CD8-positive, alpha-beta memory T cell (primary cell): ENCODE results near the gene POPDC3. TPM values are rescaled to one million over a fixed set of nuclear protein-coding genes. Genes with fewer than 3 reads are reported as not detected.

ENCODE experiments used
- CTCF ChIA-PET: fragments of 350-600 bp; sonication (Branson Sonifier 250); formaldehyde crosslinking; loops from one replicate; lab custom pipeline; 2021; ENCODE audit warnings: antibody characterized with exemption; lab: Charles Lee
- POLR2A ChIA-PET: fragments of 350-600 bp; sonication (Branson Sonifier 250); formaldehyde crosslinking; loops from one replicate; lab custom pipeline; 2021; ENCODE audit warnings: antibody characterized with exemption; lab: Charles Lee
- DNase-seq, 5 donors: peaks; one replicate each; pipeline versions ENCODE4 v3.0.0 to v3.0.0-alpha.2; 2020 to 2022; ENCODE audit warnings: mixed read lengths in 1 of 5
- H3K27ac ChIP-seq: one replicate; pipeline ENCODE4 v1.7.0; 2013; ENCODE audit warnings: low read depth, mild to moderate bottlenecking, low read length, moderate library complexity
- H3K27me3 ChIP-seq: 2 replicates; pipeline ENCODE4 v1.7.0; 2013; ENCODE audit warnings: low read length, mild to moderate bottlenecking; ENCODE audit not compliant: insufficient read depth, poor library complexity, severe bottlenecking
- H3K36me3 ChIP-seq: 2 replicates; pipeline ENCODE4 v1.7.0; 2013; ENCODE audit warnings: mild to moderate bottlenecking, low read length, moderate library complexity; ENCODE audit not compliant: insufficient read depth
- H3K4me1 ChIP-seq: 2 replicates; pipeline ENCODE4 v1.7.0; 2013; ENCODE audit warnings: mild to moderate bottlenecking, low read length, moderate library complexity; ENCODE audit not compliant: insufficient read depth
- H3K4me3 ChIP-seq: 2 replicates; pipeline ENCODE4 v1.7.0; 2013; ENCODE audit warnings: mild to moderate bottlenecking, low read length
- H3K9me3 ChIP-seq: 2 replicates; pipeline ENCODE4 v1.7.0; 2013; ENCODE audit warnings: mild to moderate bottlenecking, low read length
- H3K27ac Mint-ChIP-seq, 8 donors: one replicate each; pipeline ENCODE4 v1.8.0; 2020 to 2021; ENCODE audit warnings: mixed read lengths in 8 of 8, mild to moderate bottlenecking in 6 of 8, inconsistent platforms in 3 of 8, moderate library complexity in 3 of 8
- H3K27me3 Mint-ChIP-seq, 2 donors: one replicate each; pipeline ENCODE4 v1.8.0; 2020 to 2021; ENCODE audit warnings: mixed read lengths in 2 of 2, mild to moderate bottlenecking in 1 of 2, moderate library complexity in 1 of 2
- H3K36me3 Mint-ChIP-seq, 3 donors: one replicate each; pipeline ENCODE4 v1.8.0; 2020 to 2021; ENCODE audit warnings: mixed read lengths in 3 of 3, inconsistent platforms in 1 of 3, mild to moderate bottlenecking in 1 of 3
- H3K4me1 Mint-ChIP-seq, 3 donors: one replicate each; pipeline ENCODE4 v1.8.0; 2020 to 2021; ENCODE audit warnings: mixed read lengths in 3 of 3, inconsistent platforms in 1 of 3, mild to moderate bottlenecking in 1 of 3
- H3K4me3 Mint-ChIP-seq, 7 donors: one replicate each; pipeline ENCODE4 v1.8.0; 2020 to 2021; ENCODE audit warnings: mixed read lengths in 7 of 7, mild to moderate bottlenecking in 6 of 7, moderate library complexity in 4 of 7, inconsistent platforms in 2 of 7
- H3K9me3 Mint-ChIP-seq, 5 donors: one replicate each; pipeline ENCODE4 v1.8.0; 2020 to 2022; ENCODE audit warnings: mixed read lengths in 5 of 5, mild to moderate bottlenecking in 3 of 5, moderate library complexity in 2 of 5, inconsistent platforms in 1 of 5
- polyA plus RNA-seq: library from polyadenylated mRNA; unstranded; fragments of 300-500 nt; fragmentation: Illumina TruSeq; gene quantifications from one replicate; pipeline ENCODE4 v1.2.3, GENCODE V29; 2021
- total RNA-seq, 2 experiments: library from RNA; stranded (reverse); gene quantifications; one replicate each; pipeline ENCODE4 v1.2.3, GENCODE V29; 2021

POPDC3 gene
- total and polyA plus RNA-seq, 3 experiments from 2014 or later = not detected

DNA sequence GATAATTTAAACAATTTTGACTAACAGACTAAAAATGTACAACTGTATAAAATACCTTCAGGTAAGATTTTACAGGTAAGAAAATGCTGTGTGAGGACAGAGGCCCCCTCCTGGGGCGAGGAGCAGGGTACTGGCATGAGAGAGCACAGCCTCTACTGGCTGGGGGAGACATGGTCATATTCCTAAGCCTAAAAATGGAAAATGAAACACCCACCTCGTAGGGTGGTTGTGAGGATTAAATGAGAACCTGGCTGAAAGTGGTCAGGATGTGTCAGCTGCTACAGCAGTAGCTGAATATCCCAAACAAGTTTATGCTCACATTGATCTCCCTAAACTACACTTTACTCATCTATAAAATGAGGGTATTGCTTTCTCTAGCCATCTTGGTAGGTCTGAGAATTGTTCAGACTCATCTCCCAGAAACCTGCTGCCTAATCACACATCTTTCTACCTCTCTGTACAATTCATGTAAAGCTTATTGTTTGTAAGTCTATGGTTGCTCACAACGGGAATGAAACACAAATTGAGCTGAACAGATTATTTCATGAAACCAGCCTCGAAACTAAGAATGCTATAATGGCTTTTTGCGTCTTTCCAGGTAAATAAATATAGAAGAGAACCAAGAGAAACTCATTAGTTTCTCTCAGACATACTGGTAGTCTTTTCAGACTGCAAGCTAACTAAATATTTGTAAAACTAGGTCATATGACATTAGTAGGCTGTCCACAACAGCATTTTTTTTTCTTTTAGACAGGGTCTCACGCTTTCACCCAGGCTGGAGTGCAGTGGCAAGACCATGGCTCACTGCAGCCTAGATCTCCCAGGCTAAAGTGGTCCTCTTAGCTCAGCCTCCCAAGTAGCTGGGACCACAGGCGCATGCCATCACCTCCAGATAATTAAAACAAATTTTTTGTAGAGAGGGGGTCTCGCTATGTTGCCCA lies 69.6 kb downstream of the POPDC3 start:
- no peak overlapping the region for H3K27ac ChIP-seq
- Mint-ChIP-seq H3K4me1 (no peaks in the 10 kb centered on the region), H3K36me3 (no peaks in the 10 kb centered on the region), H3K27me3 (peaks cover 0 to 14% of the 10 kb centered on the region in 2 donors), H3K9me3 (no peaks in the 10 kb centered on the region), H3K27ac (no peak overlapping the region), H3K4me3 (no peak overlapping the region)
- H3K9me3 ChIP-seq = no peaks in the 10 kb centered on the region
- H3K4me3 ChIP-seq = no peak overlapping the region
- CTCF ChIA-PET = no interaction called here
- H3K36me3 ChIP-seq = no peaks in the 10 kb centered on the region
- no peak for DNase-seq
- no peaks in the 10 kb centered on the region for H3K4me1 ChIP-seq
- no peaks in the 10 kb centered on the region for H3K27me3 ChIP-seq
- POLR2A ChIA-PET = no interaction called here

DNA sequence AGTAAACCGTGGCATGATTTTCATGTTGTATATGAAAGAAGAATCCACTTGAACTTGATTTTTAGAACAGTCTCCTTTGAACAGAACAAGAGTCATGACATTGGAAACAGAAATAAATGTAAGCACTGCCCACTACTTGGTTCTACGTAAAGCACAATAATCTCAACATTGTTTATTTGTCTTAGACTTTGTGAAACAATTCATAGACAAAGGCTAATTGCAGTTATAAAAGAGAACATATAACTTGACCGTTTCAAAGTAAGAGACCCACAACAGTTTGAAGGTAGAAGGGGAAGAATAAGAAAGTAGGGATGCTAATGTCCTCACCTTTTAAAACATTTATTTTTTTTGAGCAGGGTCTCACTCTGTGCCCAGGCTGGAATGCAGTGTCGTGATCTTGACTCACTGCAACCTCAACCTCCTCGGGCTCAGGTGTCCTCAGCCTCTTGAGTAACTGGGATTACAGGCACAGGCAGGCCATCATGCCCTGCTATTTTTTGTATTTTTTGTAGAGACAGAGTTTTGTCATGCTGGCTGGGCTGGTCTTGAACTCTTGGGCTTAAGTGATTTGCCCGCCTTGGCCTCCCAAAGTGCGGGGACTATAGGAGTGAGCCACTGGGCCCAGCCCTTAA lies 71.1 kb downstream of the POPDC3 start:
- POLR2A ChIA-PET = no interaction called here
- no peak overlapping the region for H3K4me3 ChIP-seq
- H3K36me3 ChIP-seq = no peaks in the 10 kb centered on the region
- no peaks in the 10 kb centered on the region for H3K27me3 ChIP-seq
- H3K4me1 ChIP-seq = no peaks in the 10 kb centered on the region
- no peak overlapping the region for H3K4me3 Mint-ChIP-seq
- no peak for DNase-seq
- H3K27me3 Mint-ChIP-seq = peaks cover 0 to 10% of the 10 kb centered on the region in 2 donors
- H3K27ac Mint-ChIP-seq = no peak overlapping the region
- no peaks in the 10 kb centered on the region for H3K9me3 Mint-ChIP-seq
- no peaks in the 10 kb centered on the region for H3K36me3 Mint-ChIP-seq
- CTCF ChIA-PET = no interaction called here
- no peaks in the 10 kb centered on the region for H3K9me3 ChIP-seq
- no peaks in the 10 kb centered on the region for H3K4me1 Mint-ChIP-seq
- H3K27ac ChIP-seq = no peak overlapping the region

Other genes with a start within 250 kb of the POPDC3 start
- not detected for gene LIN28B, start 222.9 kb downstream of the POPDC3 start, total RNA-seq
- gene LIN28B, start 222.9 kb downstream of the POPDC3 start, polyA plus RNA-seq = not detected
- 10 to 100 TPM; 49.9 to 50.0 TPM for gene PREP, start 223.1 kb upstream of the POPDC3 start, total RNA-seq
- 43.3 TPM for gene PREP, start 223.1 kb upstream of the POPDC3 start, polyA plus RNA-seq